AG09309 (cell line): ENCODE measurements around the gene ZNF267.
"Not testable (repeated sequence)": the region's sequence is repeated elsewhere in the genome, so short reads cannot be mapped to it uniquely, and the experiment has no call there.

Source experiments
- DNase-seq: peaks from one replicate; pipeline ENCODE4 v3.0.0-alpha.2; 2010; ENCODE audit warnings: low read depth
- H3K4me3 ChIP-seq: 2 replicates; pipeline ENCODE4 v1.5.1; 2011; ENCODE audit warnings: mild to moderate bottlenecking, low read depth, low read length, moderate library complexity; ENCODE audit not compliant: control insufficient read depth
- CTCF ChIP-seq: IDR thresholded peaks from 2 replicates; pipeline ENCODE4 v1.5.1; 2011; ENCODE audit warnings: mild to moderate bottlenecking, low read depth, low read length, inconsistent platforms; ENCODE audit not compliant: insufficient read depth, control insufficient read depth; ENCODE audit errors: missing control alignments

The ZNF267 gene

GRCh38 chr16:31897283-31897682, 23.7 kb downstream of the ZNF267 start:
- no peak for TF ChIP-seq CTCF
- no peak for DNase-seq
- no peak overlapping the region for H3K4me3 ChIP-seq

- no peak for TF ChIP-seq CTCF
- no peak overlapping the region for H3K4me3 ChIP-seq
- DNase-seq = no peak
Observed at GRCh38 chr16:31899505-31899904, 25.9 kb downstream of the ZNF267 start.

GRCh38 chr16:31904571-31904970, 31.0 kb downstream of the ZNF267 start:
- not testable (repeated sequence) for H3K4me3 ChIP-seq, DNase-seq

- no peak for DNase-seq
- no peak overlapping the region for H3K4me3 ChIP-seq
- TF ChIP-seq CTCF = no peak
Observed at GRCh38 chr16:31913668-31914067, 40.1 kb downstream of the ZNF267 start.

- no peak overlapping the region for H3K4me3 ChIP-seq
- no peak for DNase-seq
- TF ChIP-seq CTCF = no peak
Observed at GRCh38 chr16:31916056-31916488, 42.5 kb downstream of the ZNF267 start.

GRCh38 chr16:31920373-31920772, 46.8 kb downstream of the ZNF267 start:
- no peak for DNase-seq
- TF ChIP-seq CTCF = no peak
- no peak overlapping the region for H3K4me3 ChIP-seq

- not testable (repeated sequence) for H3K4me3 ChIP-seq, DNase-seq
Observed at GRCh38 chr16:31951806-31952205, 78.2 kb downstream of the ZNF267 start.

GRCh38 chr16:31952206-31952605, 78.6 kb downstream of the ZNF267 start:
- not testable (repeated sequence) for DNase-seq, H3K4me3 ChIP-seq
